WTC11 (cell line): ENCODE results near the gene OR52E2. TPM values are rescaled to one million over a fixed set of nuclear protein-coding genes. Genes with fewer than 3 reads are reported as not detected.

Experiments
- ATAC-seq: fragments of 200-7000 bp; cut with Tn5 transposase; 2 replicates; pipeline ENCODE4 v1.10.0; 2021; ENCODE audit warnings: mild to moderate bottlenecking, moderate library complexity
- CTCF ChIA-PET: fragments of 300-600 bp; sonication (Branson Sonifier 250); formaldehyde crosslinking; loops from one replicate; lab custom pipeline; 2021; ENCODE audit warnings: antibody characterized with exemption; lab: Charles Lee
- POLR2A ChIA-PET: fragments of 350-600 bp; sonication (Branson Sonifier 250); formaldehyde crosslinking; loops from one replicate; lab custom pipeline; 2021; ENCODE audit warnings: antibody characterized with exemption; lab: Charles Lee
- DNase-seq: peaks from one replicate; pipeline ENCODE4 v3.0.0; 2021; ENCODE audit warnings: low spot score
- H3K27ac Mint-ChIP-seq: 2 replicates; pipeline ENCODE4 v1.8.0; 2021; ENCODE audit warnings: mixed read lengths
- H3K27me3 Mint-ChIP-seq: 2 replicates; pipeline ENCODE4 v1.8.0; 2021; ENCODE audit warnings: low read depth, mild to moderate bottlenecking, moderate library complexity, mixed read lengths
- H3K36me3 Mint-ChIP-seq: 2 replicates; pipeline ENCODE4 v1.8.0; 2021; ENCODE audit warnings: mixed read lengths
- H3K4me1 Mint-ChIP-seq: 2 replicates; pipeline ENCODE4 v1.8.0; 2022; ENCODE audit warnings: mixed read lengths
- H3K4me3 Mint-ChIP-seq: 2 replicates; pipeline ENCODE4 v1.8.0; 2021; ENCODE audit warnings: mild to moderate bottlenecking, moderate library complexity, mixed read lengths
- H3K9me3 Mint-ChIP-seq: 2 replicates; pipeline ENCODE4 v1.8.0; 2021; ENCODE audit warnings: mixed read lengths
- AFF4 ChIP-seq: sonication (generic); formaldehyde crosslinking; IDR thresholded peaks from 2 replicates; pipeline ENCODE4 v1.8.1; 2023; ENCODE audit warnings: mild to moderate bottlenecking, missing genetic modification reagents, borderline replicate concordance
- AR ChIP-seq: fragments of 250-450 bp; sonication (Bioruptor Pico); IDR thresholded peaks from 2 replicates; pipeline ENCODE4 v1.9.0; 2021; ENCODE audit warnings: mild to moderate bottlenecking
- CREM ChIP-seq: sonication (generic); formaldehyde crosslinking; IDR thresholded peaks from 2 replicates; pipeline ENCODE4 v1.8.1; 2022; ENCODE audit warnings: mild to moderate bottlenecking, missing genetic modification reagents, moderate library complexity
- E2F4 ChIP-seq: sonication (generic); formaldehyde crosslinking; IDR thresholded peaks from 2 replicates; pipeline ENCODE4 v1.8.1; 2022; ENCODE audit warnings: low read depth, mild to moderate bottlenecking, moderate library complexity, missing genetic modification reagents, borderline replicate concordance
- ERG ChIP-seq: fragments of 250-450 bp; sonication (Bioruptor Pico); IDR thresholded peaks from 2 replicates; pipeline ENCODE4 v1.8.0; 2021; ENCODE audit warnings: mild to moderate bottlenecking
- FOXK1 ChIP-seq: sonication (generic); formaldehyde crosslinking; IDR thresholded peaks from 2 replicates; pipeline ENCODE4 v1.8.0; 2022; ENCODE audit warnings: mild to moderate bottlenecking, moderate library complexity, missing genetic modification reagents
- GTF2I ChIP-seq: fragments of 250-450 bp; sonication (Bioruptor Pico); conservative IDR thresholded peaks from 2 replicates; pipeline ENCODE4 v1.4.0; 2021; ENCODE audit warnings: mild to moderate bottlenecking
- HMGA2 ChIP-seq: fragments of 250-450 bp; sonication (Bioruptor Pico); IDR thresholded peaks from 2 replicates; pipeline ENCODE4 v1.4.0; 2021; ENCODE audit warnings: mild to moderate bottlenecking, moderate library complexity
- HMGXB4 ChIP-seq: sonication (generic); formaldehyde crosslinking; IDR thresholded peaks from 2 replicates; pipeline ENCODE4 v1.8.1; 2023; ENCODE audit warnings: mild to moderate bottlenecking, moderate library complexity, missing genetic modification reagents
- MYBL2 ChIP-seq: sonication (generic); formaldehyde crosslinking; IDR thresholded peaks from 2 replicates; pipeline ENCODE4 v1.8.1; 2023; ENCODE audit warnings: mild to moderate bottlenecking, moderate library complexity, missing genetic modification reagents
- NFE2L1 ChIP-seq: sonication (generic); formaldehyde crosslinking; IDR thresholded peaks from 2 replicates; pipeline ENCODE4 v1.8.1; 2023; ENCODE audit warnings: missing genetic modification reagents
- PRRX2 ChIP-seq: fragments of 250-450 bp; sonication (Bioruptor Pico); IDR thresholded peaks from 2 replicates; pipeline ENCODE4 v1.8.0; 2021; ENCODE audit warnings: mild to moderate bottlenecking
- SOX15 ChIP-seq: fragments of 250-450 bp; sonication (Bioruptor Pico); IDR thresholded peaks from 2 replicates; pipeline ENCODE4 v1.9.0; 2021; ENCODE audit warnings: mild to moderate bottlenecking
- ZNF263 ChIP-seq: sonication (generic); formaldehyde crosslinking; IDR thresholded peaks from 2 replicates; pipeline ENCODE4 v1.8.1; 2022; ENCODE audit warnings: low read depth, mild to moderate bottlenecking, moderate library complexity, missing genetic modification reagents
- ZNF396 ChIP-seq: fragments of 250-450 bp; sonication (Bioruptor Pico); IDR thresholded peaks from 2 replicates; pipeline ENCODE4 v1.8.0; 2021; ENCODE audit warnings: mild to moderate bottlenecking, moderate library complexity, borderline replicate concordance
- ZNF416 ChIP-seq: fragments of 250-450 bp; sonication (Bioruptor Pico); IDR thresholded peaks from 2 replicates; pipeline ENCODE4 v1.9.0; 2021; ENCODE audit warnings: mild to moderate bottlenecking, inconsistent platforms
- total RNA-seq: library from RNA; stranded (reverse); gene quantifications from 3 replicates; pipeline ENCODE4 v1.2.3, GENCODE V29; 2021
- TF ChIP-seq, protein P1 (sequence below): fragments of 200-600 bp; IDR thresholded peaks from 2 replicates; pipeline ENCODE4 v1.8.0; 2022; ENCODE audit warnings: antibody characterized with exemption
- TF ChIP-seq, protein P2 (sequence below): sonication (generic); formaldehyde crosslinking; IDR thresholded peaks from 2 replicates; pipeline ENCODE4 v1.8.1; 2023; ENCODE audit warnings: mild to moderate bottlenecking, missing genetic modification reagents, moderate library complexity
- TF ChIP-seq, protein P3 (sequence below): sonication (generic); formaldehyde crosslinking; IDR thresholded peaks from 2 replicates; pipeline ENCODE4 v1.8.1; 2023; ENCODE audit warnings: mild to moderate bottlenecking, missing genetic modification reagents, moderate library complexity
- TF ChIP-seq, protein P4 (sequence below): sonication (generic); formaldehyde crosslinking; IDR thresholded peaks from 2 replicates; pipeline ENCODE4 v1.8.0; 2022; ENCODE audit warnings: mild to moderate bottlenecking, missing genetic modification reagents

Gene OR52E2
- total RNA-seq, 1 experiment from 2014 or later: not detected

- H3K9me3 Mint-ChIP-seq: no peaks in the 10 kb centered on the region
- no peak for ATAC-seq
- POLR2A ChIA-PET: interaction anchor here (1.0 kb wide), 1 partner anchor 20 kb away, joined by 3 read pairs; no protein-coding TSS in a partner anchor
These were observed 5.6 kb upstream of the OR52E2 start for GRCh38 chr11:5065027-5065426.

More at GRCh38 chr11:5065027-5065426, 5.6 kb upstream of the OR52E2 start:
- H3K36me3 Mint-ChIP-seq: no peaks in the 10 kb centered on the region
- no peak for TF ChIP-seq FOXK1
- TF ChIP-seq, protein P1, sequence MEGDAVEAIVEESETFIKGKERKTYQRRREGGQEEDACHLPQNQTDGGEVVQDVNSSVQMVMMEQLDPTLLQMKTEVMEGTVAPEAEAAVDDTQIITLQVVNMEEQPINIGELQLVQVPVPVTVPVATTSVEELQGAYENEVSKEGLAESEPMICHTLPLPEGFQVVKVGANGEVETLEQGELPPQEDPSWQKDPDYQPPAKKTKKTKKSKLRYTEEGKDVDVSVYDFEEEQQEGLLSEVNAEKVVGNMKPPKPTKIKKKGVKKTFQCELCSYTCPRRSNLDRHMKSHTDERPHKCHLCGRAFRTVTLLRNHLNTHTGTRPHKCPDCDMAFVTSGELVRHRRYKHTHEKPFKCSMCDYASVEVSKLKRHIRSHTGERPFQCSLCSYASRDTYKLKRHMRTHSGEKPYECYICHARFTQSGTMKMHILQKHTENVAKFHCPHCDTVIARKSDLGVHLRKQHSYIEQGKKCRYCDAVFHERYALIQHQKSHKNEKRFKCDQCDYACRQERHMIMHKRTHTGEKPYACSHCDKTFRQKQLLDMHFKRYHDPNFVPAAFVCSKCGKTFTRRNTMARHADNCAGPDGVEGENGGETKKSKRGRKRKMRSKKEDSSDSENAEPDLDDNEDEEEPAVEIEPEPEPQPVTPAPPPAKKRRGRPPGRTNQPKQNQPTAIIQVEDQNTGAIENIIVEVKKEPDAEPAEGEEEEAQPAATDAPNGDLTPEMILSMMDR: no peak
- TF ChIP-seq ERG (CRISPR knock-in tag): no peak
- no peak for TF ChIP-seq GTF2I
- TF ChIP-seq PRRX2 (CRISPR knock-in tag): no peak
- no peak for TF ChIP-seq HMGA2 (CRISPR knock-in tag)
- no peak for TF ChIP-seq E2F4 (CRISPR knock-in tag)
- TF ChIP-seq, protein P2, sequence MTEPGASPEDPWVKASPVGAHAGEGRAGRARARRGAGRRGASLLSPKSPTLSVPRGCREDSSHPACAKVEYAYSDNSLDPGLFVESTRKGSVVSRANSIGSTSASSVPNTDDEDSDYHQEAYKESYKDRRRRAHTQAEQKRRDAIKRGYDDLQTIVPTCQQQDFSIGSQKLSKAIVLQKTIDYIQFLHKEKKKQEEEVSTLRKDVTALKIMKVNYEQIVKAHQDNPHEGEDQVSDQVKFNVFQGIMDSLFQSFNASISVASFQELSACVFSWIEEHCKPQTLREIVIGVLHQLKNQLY (CRISPR knock-in tag): no peak
- TF ChIP-seq, protein P3, sequence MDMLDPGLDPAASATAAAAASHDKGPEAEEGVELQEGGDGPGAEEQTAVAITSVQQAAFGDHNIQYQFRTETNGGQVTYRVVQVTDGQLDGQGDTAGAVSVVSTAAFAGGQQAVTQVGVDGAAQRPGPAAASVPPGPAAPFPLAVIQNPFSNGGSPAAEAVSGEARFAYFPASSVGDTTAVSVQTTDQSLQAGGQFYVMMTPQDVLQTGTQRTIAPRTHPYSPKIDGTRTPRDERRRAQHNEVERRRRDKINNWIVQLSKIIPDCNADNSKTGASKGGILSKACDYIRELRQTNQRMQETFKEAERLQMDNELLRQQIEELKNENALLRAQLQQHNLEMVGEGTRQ (CRISPR knock-in tag): no peak
- no peak for TF ChIP-seq CREM (CRISPR knock-in tag)
- no peak for TF ChIP-seq HMGXB4 (CRISPR knock-in tag)
- no peak for TF ChIP-seq MYBL2 (CRISPR knock-in tag)
- no peak for TF ChIP-seq ZNF396
- TF ChIP-seq, protein P4, sequence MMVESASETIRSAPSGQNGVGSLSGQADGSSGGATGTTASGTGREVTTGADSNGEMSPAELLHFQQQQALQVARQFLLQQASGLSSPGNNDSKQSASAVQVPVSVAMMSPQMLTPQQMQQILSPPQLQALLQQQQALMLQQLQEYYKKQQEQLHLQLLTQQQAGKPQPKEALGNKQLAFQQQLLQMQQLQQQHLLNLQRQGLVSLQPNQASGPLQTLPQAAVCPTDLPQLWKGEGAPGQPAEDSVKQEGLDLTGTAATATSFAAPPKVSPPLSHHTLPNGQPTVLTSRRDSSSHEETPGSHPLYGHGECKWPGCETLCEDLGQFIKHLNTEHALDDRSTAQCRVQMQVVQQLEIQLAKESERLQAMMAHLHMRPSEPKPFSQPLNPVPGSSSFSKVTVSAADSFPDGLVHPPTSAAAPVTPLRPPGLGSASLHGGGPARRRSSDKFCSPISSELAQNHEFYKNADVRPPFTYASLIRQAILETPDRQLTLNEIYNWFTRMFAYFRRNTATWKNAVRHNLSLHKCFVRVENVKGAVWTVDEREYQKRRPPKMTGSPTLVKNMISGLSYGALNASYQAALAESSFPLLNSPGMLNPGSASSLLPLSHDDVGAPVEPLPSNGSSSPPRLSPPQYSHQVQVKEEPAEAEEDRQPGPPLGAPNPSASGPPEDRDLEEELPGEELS (CRISPR knock-in tag): no peak
- TF ChIP-seq NFE2L1 (CRISPR knock-in tag): no peak
- no peak for TF ChIP-seq ZNF263
- TF ChIP-seq AR (CRISPR knock-in tag): no peak
- no peak for TF ChIP-seq AFF4 (CRISPR knock-in tag)
- no peak for TF ChIP-seq ZNF416 (CRISPR knock-in tag)
- no peak for TF ChIP-seq SOX15 (CRISPR knock-in tag)
- TF ChIP-seq, all 79 proteins: peak for 0
- no peaks in the 10 kb centered on the region for H3K4me1 Mint-ChIP-seq
- DNase-seq: no peak
- H3K4me3 Mint-ChIP-seq: no peak overlapping the region
- H3K27ac Mint-ChIP-seq: no peak overlapping the region
- CTCF ChIA-PET: no interaction called here
- peaks cover 2% of the 10 kb centered on the region; the same call in 1 of the 2 replicates for H3K27me3 Mint-ChIP-seq
